Epithelial cell of proximal tubule (primary cell): ENCODE data around the gene PLCG1. TPM values are rescaled to one million over a fixed set of nuclear protein-coding genes. Genes with fewer than 3 reads are reported as not detected.

Experiments used
- DNase-seq: peaks from one replicate; pipeline ENCODE4 v3.0.0-alpha.2; 2011; ENCODE audit warnings: low read depth
- H3K4me3 ChIP-seq: 2 replicates; pipeline ENCODE4 v1.5.1; 2011; ENCODE audit warnings: low read depth, mild to moderate bottlenecking, low read length
- CTCF ChIP-seq: conservative IDR thresholded peaks from 2 replicates; pipeline ENCODE4 v1.5.1; 2012; ENCODE audit warnings: low read depth, mild to moderate bottlenecking, low read length
- total RNA-seq: library from RNA; depleted of rRNA; stranded (reverse); fragments of >200 nt; gene quantifications from 2 replicates; pipeline ENCODE4 v1.2.3, GENCODE V29; 2015

Gene PLCG1
- total RNA-seq, 1 donor from 2014 or later: 87.5 TPM

- no peak overlapping the region for H3K4me3 ChIP-seq
- TF ChIP-seq CTCF: no peak
- no peak for DNase-seq
Measured at GRCh38 chr20:41175727-41176330, 38.5 kb downstream of the PLCG1 start.

GRCh38 chr20:41176711-41177552 lies 39.6 kb downstream of the PLCG1 start:
- H3K4me3 ChIP-seq: no peak overlapping the region
- no peak for TF ChIP-seq CTCF
- no peak for DNase-seq

- no peak overlapping the region for H3K4me3 ChIP-seq
- TF ChIP-seq CTCF: no peak
- DNase-seq: peak; percentile 63
Measured at GRCh38 chr20:41177636-41178035, 40.3 kb downstream of the PLCG1 start.

GRCh38 chr20:41178495-41178894 lies 41.2 kb downstream of the PLCG1 start:
- no peak for DNase-seq
- no peak overlapping the region for H3K4me3 ChIP-seq
- TF ChIP-seq CTCF: no peak

- no peak for TF ChIP-seq CTCF
Measured at GRCh38 chr20:41178904-41179432, 41.6 kb downstream of the PLCG1 start.

GRCh38 chr20:41179961-41180360 lies 42.6 kb downstream of the PLCG1 start:
- H3K4me3 ChIP-seq: no peak overlapping the region
- TF ChIP-seq CTCF: no peak
- no peak for DNase-seq

More at GRCh38 chr20:41178904-41179432, 41.6 kb downstream of the PLCG1 start:
- H3K4me3 ChIP-seq: no peak overlapping the region
- DNase-seq: no peak
